ENCODE measurements around the gene DHRS4L2.

Gene DHRS4L2

GRCh38 chr14:24051789-24052655, 63.3 kb downstream of the DHRS4L2 start, which contains the start of gene CARMIL3:
Gene CARMIL3 (plus strand): TSS chr14:24052009. CDS start chr14:24052154, 145 bp downstream.
- DNase-seq (ENCODE audit: low spot score) (no peak), FAIRE-seq (no peak)

GRCh38 chr14:24052656-24053547, 64.2 kb downstream of the DHRS4L2 start:
- DNase-seq (ENCODE audit: low spot score): no peak
- FAIRE-seq: no peak

- no peak for FAIRE-seq
- no peak for DNase-seq (ENCODE audit: low spot score)
Measured at GRCh38 chr14:24053548-24054323, 65.0 kb downstream of the DHRS4L2 start.

- DNase-seq (ENCODE audit: low spot score) (no peak), FAIRE-seq (no peak)
Measured at GRCh38 chr14:24054324-24054641, 65.6 kb downstream of the DHRS4L2 start.

GRCh38 chr14:24054646-24055045, 65.9 kb downstream of the DHRS4L2 start:
- DNase-seq (ENCODE audit: low spot score): no peak
- no peak for FAIRE-seq

All from RCC 7860 (cell line).